Coronary artery (tissue), 2 donors: ENCODE measurements around the gene UBE2G1.
"Not testable (repeated sequence)": the region's sequence is repeated elsewhere in the genome, so short reads cannot be mapped to it uniquely, and the experiment has no call there.

Experiments
- DNase-seq: peaks from one replicate; pipeline ENCODE4 v3.0.0-alpha.2; 2017; ENCODE audit warnings: low spot score
- H3K27ac ChIP-seq, 2 donors: fragments of 200-600 bp; sonication (generic); one replicate each; pipeline ENCODE4 v1.5.1; 2016 to 2019
- H3K4me3 ChIP-seq: fragments of 200-600 bp; sonication (generic); 2 replicates; pipeline ENCODE4 v1.5.1; 2016; ENCODE audit warnings: mild to moderate bottlenecking, moderate library complexity
- CTCF ChIP-seq: fragments of 200-600 bp; sonication (generic); IDR thresholded peaks from one replicate; pipeline ENCODE4 v1.5.1; 2019; ENCODE audit warnings: antibody characterized with exemption

The UBE2G1 gene

GRCh38 chr17:4389079-4389478, 22.6 kb upstream of the UBE2G1 start:
- no peak for TF ChIP-seq CTCF
- Histone ChIP-seq H3K4me3 (no peak overlapping the region), H3K27ac (no peak overlapping the region)
- DNase-seq = no peak

GRCh38 chr17:4387137-4387536, 20.7 kb upstream of the UBE2G1 start:
- H3K27ac ChIP-seq = no peak overlapping the region
- no peak for TF ChIP-seq CTCF
- DNase-seq = no peak
- H3K4me3 ChIP-seq = no peak overlapping the region

- no peak overlapping the region for H3K4me3 ChIP-seq
- DNase-seq = no peak
- no peak for TF ChIP-seq CTCF
- H3K27ac ChIP-seq = no peak overlapping the region
Measured at GRCh38 chr17:4386406-4386805, 19.9 kb upstream of the UBE2G1 start.

DNA sequence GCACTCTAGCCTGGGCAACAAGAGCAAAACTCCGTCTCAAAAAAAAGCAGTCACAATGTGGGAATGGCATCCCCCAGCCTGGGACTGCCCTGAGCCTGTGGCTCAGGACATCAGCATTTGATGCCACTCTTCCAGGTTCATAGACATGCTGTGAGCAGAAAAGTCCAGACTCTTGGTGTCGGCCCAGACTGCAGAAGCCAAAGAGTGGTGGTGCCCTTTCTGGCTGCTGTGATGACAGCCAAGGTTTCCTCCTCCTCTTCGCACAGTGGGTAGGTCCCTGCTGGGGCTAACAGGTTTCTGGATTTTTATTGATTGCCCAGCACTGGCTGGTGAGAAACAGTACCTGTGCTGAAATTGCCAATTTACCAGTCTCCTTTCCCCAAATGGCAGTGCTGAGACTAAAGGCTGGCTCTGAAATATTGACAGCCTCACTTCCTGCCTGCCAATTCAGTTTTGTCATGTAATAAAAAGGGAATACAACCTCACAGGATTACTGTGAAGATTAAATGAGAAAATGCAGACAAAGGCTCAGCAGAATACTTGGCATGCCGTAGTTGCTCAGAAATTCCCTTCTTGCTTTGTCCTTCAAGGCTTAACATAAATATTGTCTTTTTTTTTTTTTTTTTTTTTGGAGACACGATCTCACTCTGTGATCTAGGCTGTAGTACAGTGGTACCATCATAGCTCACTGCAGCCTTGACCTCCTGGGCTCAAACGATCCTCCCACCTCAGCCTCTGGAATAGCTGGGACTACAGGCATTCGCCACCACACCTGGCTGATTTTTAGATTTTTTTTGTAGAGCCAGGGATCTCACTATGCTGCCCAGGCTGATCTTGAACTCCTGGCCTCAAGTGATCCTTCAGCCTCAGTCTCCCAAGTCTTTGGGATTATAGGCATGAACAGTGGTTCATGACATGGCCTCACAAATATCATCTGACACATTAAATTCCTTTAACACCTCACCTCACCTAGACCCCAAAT, 15.5 kb upstream of the UBE2G1 start:
- Histone ChIP-seq H3K4me3 (no peak overlapping the region), H3K27ac (no peak overlapping the region)
- DNase-seq = no peak
- no peak for TF ChIP-seq CTCF

- Histone ChIP-seq H3K4me3 (no peak overlapping the region), H3K27ac (no peak overlapping the region)
- no peak for TF ChIP-seq CTCF
- DNase-seq = no peak
Measured at GRCh38 chr17:4378626-4379025, 12.2 kb upstream of the UBE2G1 start.

- DNase-seq, H3K27ac ChIP-seq, H3K4me3 ChIP-seq: not testable (repeated sequence)
Measured at GRCh38 chr17:4377247-4377646, 10.8 kb upstream of the UBE2G1 start.

DNA sequence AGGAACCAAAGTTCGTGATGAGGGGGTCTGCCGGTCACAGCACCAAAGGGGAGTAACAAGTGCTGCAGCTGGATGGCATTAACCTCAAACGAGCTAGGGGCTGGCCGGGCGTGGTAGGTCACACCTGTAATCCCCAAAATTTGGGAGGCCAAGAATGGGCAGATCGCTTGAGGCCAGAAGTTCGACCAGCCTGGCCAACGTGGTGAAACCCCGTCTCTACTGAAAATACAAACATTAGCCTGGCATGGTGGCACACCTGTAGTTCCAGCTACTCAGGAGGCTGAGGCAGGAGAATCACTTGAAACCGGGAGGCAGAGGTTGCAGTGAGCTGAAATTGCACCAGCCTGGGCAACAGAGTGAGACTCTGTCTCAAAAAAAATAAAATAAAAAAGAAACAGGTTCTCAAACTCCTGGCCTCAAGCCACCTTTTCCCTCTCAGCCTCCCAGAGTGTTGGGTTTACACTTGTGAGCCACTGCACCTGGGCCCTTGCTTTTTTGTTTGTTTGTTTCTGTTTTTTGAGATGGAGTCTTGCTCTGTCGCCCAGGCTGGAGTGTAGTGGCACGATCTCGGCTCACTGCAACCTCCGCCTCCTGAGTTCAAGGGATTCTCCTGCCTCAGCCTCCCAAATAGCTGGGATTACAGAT, 9.4 kb upstream of the UBE2G1 start:
- DNase-seq, H3K4me3 ChIP-seq, H3K27ac ChIP-seq: not testable (repeated sequence)
